Esophagus muscularis mucosa (tissue), 4 donors: ENCODE data around the gene CEP44.

Experiments
- EP300 ChIP-seq: sonication (generic); formaldehyde crosslinking; IDR thresholded peaks from one replicate; pipeline ENCODE4 v1.6.1; 2017; ENCODE audit warnings: antibody characterized with exemption
- POLR2A ChIP-seq: fragments of 450-650 bp; IDR thresholded peaks from one replicate; pipeline ENCODE4 v1.6.1; 2017; ENCODE audit warnings: antibody characterized with exemption, moderate library complexity, mild to moderate bottlenecking, low read depth
- POLR2AphosphoS5 ChIP-seq, 2 donors: sonication (generic); formaldehyde crosslinking; IDR thresholded peaks; one replicate each; pipeline ENCODE4 v1.6.1; 2017; ENCODE audit warnings: antibody characterized with exemption in 2 of 2
- TF ChIP-seq, protein P1 (sequence below), 3 experiments: fragments of 200-600 bp in 2 of 3; fragments of 450-650 bp in 1 of 3; sonication (generic) in 2 of 3; IDR thresholded peaks; one replicate each; pipeline ENCODE4 v1.5.1; 2017 to 2019; ENCODE audit warnings: antibody characterized with exemption in 3 of 3, mild to moderate bottlenecking in 2 of 3, moderate library complexity in 1 of 3

DNA sequence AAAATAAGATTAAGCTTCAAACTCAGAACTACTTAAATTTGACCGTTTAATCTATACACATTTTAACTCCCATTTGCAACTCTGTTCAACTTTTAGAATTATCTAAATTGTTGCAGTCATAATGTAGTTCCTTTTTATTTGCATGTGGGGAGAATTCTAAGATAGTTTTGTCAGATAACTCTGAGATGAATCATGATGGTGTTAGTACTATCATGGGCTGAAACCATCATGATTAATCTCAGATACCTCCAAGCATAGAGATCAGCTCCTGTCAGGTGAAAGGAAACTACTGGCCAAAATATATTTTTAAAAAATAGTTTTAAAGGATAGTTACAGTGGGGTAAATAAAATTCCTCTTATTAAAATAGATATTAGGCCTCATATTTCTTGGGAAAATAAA, 39.3 kb upstream of the CEP44 start:
- TF ChIP-seq, protein P1, sequence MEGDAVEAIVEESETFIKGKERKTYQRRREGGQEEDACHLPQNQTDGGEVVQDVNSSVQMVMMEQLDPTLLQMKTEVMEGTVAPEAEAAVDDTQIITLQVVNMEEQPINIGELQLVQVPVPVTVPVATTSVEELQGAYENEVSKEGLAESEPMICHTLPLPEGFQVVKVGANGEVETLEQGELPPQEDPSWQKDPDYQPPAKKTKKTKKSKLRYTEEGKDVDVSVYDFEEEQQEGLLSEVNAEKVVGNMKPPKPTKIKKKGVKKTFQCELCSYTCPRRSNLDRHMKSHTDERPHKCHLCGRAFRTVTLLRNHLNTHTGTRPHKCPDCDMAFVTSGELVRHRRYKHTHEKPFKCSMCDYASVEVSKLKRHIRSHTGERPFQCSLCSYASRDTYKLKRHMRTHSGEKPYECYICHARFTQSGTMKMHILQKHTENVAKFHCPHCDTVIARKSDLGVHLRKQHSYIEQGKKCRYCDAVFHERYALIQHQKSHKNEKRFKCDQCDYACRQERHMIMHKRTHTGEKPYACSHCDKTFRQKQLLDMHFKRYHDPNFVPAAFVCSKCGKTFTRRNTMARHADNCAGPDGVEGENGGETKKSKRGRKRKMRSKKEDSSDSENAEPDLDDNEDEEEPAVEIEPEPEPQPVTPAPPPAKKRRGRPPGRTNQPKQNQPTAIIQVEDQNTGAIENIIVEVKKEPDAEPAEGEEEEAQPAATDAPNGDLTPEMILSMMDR (IDR thresholded peaks at IDR 0.05), result no peak
- TF ChIP-seq POLR2AphosphoS5 (IDR thresholded peaks at IDR 0.05) (no peak), POLR2A (no peak), EP300 (no peak)
